Bone marrow (tissue), 2 donors: ENCODE measurements around the gene CNR2.
"Not testable (repeated sequence)": the region's sequence is repeated elsewhere in the genome, so short reads cannot be mapped to it uniquely, and the experiment has no call there.

Experiments
- DNase-seq, 2 donors: peaks; one replicate each; lab custom pipeline; 2025; lab: John Stamatoyannopoulos, UW

Gene CNR2

DNA sequence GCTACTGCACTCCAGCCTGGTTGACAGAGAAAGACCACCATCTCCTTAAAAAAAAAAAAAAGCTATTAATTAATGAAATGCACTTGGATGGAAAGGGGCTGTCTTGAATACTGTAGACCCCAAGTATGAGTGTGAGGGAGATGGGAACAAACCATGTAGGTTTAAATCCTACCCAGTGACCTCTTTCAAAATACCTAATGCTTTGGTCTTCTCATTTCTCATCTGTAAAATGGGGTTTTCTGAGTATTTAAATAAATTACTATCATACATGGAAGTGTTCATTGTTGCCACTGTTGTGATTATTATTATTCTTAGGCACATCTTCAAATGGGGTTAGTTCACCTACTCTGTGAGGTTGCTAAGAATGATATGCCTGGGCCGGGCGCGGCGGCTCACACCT, 27.9 kb downstream of the CNR2 start:
- no peak for DNase-seq

DNA sequence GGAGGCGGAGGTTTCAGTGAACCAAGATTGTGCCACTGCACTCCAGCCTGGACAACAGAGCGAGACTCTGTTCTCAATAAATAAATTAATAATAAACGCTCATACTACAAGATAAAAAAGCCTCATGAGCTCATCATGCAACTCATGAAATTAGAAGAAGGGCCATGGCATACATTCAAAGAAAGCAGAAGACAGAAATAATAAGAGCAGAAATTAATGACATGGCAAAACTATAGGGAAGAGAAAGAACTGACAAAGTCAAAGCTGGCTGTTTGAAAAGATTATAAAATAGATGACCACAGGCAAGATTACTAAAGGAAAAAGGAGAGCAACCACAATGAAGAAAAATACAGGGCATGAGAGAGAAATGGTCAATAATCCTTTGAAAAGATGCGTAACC, 30.4 kb downstream of the CNR2 start:
- no peak for DNase-seq

DNA sequence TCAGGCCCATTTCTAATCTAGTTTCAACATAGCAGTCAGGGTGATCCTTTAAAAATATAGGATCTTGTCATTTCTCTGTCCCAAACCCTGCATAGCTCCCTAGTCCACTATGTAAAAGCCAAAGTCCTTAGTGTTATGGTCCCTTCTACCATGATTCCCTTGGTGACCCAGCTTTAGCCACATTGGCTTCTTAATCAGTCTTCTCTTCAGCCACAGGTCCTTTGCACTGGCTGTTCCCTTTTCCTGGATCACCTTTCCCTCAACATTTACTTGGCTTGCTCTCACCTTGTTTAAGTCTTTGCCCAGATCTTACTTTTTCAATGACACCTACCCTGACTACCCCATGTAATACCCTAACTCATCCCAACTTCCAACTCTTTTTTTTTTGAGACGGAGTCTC, 33.4 kb downstream of the CNR2 start:
- no peak for DNase-seq

DNA sequence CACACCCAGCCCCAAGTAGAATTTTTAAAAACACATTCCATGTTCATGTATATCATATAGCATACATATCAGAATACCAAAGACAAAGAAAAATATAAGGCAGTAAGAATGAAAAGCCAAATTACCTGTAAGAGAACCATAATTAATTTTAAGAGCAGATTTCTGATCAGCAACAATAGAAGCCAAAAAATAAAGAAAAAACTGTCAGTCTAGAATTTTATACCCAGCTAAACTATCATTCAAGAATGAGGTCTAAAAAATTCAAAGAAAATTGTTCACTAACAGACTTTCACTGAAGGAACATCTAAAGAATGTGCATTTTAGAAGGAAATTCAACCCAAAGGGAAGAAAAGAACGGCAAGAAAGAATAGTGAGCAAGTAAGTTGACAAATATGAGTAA, 34.5 kb downstream of the CNR2 start:
- DNase-seq: no peak

DNA sequence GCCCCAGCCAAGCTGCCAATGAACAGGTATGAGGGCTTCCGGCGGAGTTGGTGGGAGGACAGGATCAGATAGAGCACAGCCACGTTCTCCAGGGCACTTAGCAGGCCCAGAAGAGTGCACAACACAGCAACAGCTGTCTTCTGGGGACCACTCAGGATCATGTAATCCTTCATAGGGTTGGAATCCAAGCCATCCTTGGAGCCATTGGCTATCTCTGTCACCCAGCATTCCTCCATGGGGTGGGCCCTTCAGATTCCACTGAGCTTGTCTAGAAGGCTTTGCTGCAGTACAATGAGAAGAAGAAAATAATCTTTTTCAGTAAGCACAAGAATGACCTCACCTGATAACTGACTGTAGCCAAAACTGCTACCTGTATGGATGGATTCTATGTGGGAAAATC, 37.8 kb downstream of the CNR2 start:
- DNase-seq: no peak

DNA sequence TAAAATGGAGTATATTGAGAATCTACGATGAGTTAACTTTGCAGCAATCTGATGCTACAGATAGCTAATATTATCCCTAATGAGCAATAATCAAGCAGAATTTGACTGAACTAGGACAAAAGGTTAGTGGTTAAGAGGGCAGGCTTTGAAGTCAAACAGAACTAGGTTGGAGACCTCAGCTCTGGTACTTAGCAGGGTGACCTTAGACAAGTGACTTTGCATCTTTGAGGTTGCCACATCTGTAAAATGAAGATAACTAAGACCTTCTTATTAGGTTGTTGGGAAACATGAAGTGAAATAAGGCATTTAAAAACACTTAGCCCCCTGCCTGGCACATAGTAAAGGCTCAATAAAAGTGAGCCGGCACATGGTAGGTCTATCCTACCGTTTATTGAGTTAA, 40.7 kb downstream of the CNR2 start:
- no peak for DNase-seq

DNA sequence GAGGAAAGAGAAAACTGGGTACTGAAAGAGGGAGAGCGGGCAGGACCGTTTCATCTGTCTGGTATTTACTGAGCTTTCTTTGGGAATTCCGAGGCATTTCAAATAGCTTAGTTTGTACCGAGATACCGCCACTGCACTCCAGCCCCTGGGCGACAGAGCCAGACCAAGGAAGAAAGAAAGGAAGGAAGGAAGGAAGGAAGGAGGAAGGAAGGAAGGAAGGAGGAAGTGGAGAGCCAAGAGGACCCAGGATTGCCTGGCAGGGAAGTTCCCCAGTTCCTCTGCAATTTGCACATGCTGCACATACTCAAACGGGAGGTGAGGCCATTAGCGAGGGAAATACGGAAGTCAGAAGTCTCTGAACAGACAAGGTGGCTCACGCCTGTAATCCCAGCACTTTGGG, 44.1 kb downstream of the CNR2 start:
- no peak for DNase-seq

DNA sequence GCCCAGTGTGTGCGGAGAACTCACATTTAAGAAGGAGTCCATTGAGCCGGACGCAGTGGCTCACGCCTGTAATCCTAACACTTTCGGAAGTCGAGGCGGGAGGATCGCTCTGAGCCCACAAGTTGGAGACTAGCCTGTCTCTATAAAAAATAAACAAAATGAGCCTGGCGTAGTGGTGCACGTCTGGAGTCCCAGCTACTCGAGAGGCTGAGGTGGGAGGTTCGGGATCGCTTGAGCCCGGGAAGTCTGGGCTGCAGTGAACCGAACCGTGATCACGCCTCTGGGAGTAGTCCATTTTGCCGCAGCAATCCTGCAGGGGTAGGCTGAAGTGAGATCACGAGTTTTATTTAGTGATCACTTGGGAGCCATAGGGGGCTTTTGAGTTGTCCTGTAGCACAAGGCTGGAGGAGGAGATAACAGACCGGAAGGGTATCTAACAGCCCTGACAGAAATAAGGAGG, 44.6 kb downstream of the CNR2 start:
- no peak for DNase-seq

DNA sequence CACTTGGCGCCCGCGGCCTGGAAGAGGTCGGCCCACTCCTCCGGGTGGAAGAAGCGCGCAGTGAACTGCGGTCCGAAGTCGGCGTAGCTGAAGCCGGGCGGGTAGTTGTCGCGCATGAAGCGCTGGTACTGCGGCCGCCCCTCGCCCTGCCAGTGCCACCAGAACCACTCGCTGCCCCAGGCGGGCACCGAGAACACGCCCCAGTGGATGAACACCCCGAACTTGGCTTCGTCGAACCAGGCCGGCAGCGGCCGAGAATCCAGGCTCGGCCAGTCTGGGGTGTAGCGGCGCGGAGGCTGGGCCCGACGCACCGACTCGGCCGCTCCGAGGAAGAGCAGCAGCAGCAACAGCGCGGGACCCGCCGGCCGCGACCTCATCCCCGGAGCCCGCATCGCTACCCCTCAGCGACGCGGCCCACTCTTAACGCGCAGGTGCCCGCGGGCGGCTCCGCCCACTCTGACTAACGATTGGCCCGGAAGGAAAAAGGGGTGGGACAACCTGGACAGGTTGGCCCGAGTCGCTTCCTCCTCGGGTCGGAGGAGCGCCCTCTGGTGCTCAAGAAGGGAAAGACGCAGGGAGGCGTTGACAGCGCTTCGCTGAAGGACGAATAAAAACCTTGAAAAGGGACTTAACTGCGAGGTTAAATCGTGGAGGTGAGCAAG, 45.1 kb downstream of the CNR2 start, which contains the start of gene FUCA1:
Gene FUCA1 (minus strand): TSS at position 396 of the 662 bp plus-strand sequence. CDS start 4 bp downstream, at position 392.
- DNase-seq: peak; percentile 55 to 87

DNA sequence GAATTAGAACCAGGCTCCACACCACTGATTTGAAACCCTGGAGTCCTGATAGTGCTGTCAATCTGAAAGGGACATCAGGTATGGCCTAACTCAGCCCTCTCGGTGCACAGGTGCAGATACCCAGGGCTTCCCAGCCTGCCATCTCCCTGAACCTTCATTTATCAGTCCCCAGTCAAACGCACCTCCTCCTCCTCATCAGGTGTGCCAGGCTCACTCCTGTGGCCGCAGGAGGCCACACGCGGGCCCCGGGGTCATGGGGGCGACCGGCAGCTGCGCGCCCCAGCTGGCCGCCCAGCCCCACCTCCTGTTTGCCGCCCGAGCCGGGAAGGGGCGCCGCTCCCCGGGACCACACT, 45.6 kb downstream of the CNR2 start:
- DNase-seq: no peak

DNA sequence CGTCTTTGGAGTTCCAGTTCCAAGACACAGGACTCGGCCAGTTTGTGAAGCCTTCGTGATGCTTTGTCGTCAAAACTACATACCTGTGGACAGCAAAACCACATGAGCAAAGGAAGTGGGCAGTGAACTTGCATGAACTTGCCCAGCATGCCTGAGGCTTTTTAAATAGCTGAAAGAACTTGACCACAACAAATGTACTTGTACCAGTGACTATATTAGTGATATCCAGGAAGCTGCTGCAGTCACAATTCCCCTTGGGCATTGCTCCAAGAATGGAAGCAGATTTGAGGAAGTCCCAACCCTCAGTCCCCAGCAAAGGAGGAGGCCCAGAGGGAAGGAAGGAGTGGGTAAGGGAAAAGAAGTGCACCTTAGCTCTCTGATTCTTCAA, 47.6 kb downstream of the CNR2 start:
- DNase-seq: no peak

DNA sequence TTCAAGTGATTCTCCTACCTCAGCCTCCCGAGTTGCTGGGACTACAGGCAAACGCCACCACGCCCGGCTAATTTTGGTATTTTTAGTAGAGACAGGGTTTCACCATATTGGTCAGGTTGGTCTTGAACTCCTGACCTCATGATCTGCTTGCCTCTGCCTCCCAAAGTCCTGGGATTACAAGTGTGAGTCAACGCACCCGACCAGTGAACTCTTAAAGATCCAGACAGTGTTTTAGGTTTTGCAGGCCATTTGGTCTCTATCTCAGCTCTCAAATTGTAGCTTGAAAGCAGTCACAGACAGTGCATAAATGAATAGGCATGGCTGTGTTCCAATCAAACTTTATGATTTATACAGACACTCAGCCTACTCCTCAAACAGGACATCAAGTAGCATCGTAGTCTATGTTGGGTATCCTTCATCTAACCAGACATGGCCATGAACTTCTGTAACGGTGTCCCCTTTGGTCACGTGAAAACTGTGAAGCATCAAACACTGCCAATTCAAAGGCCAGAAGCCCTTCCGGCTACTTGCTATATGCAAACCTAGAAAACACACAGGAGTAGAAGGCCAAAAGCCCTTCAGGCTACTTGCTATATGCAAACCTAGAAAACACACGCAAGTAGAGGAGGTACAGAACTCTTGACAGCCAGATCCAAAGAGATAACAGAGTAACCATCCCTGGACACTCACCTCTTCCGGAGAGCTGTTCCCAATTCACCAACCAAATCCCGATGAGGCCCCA, 48.2 kb downstream of the CNR2 start:
- DNase-seq: no peak

DNA sequence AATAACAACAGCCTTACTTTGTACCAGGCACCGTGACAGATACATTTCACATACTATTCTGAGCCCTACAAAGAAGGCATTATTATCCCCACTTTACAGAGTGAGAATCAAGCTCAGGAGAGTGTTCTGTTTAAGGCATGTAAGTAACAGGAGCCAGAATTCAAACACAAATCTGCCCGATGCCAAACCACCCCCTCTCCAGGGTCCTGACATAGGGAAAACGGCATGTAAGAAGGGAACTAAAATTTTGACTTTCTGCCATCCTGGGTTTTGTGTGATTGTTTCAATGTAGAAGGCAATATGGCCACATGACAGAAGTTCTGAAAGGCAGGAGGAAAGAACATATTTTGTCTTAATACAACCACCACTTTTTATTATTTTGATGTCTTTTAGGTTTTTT, 50.5 kb downstream of the CNR2 start:
- no peak for DNase-seq

DNA sequence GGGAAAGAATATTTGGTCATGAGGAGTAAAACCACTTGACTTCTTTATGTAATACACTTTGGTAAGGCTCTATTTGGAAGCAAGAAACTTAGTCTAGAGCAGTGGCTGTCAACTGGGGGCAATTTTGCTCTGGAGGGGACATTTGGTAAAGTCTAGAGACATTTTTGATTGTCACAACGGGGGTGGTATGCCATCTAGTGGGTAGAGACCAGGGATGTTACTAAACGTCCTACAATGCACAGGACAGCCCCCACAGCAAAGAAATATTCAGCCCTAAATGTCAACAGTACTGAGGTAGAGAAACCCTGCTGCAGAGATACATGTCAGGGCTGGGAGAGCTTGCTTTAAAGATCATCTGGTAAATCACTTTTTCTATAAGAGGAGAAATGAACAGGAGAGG, 58.6 kb downstream of the CNR2 start:
- DNase-seq: no peak

DNA sequence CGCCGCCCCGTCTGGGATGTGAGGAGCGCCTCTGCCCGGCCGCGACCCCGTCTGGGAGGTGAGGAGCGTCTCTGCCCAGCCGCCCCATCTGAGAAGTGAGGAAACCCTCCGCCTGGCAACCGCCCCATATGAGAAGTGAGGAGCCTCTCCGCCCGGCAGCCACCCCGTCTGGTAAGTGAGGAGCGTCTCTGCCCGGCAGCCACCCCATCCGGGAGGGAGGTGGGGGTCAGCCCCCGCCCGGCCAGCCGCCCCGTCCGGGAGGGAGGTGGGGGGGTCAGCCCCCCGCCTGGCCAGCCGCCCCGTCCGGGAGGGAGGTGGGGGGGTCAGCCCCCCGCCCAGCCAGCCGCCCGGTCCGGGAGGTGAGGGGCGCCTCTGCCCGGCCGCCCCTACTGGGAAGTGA, 60.0 kb downstream of the CNR2 start:
- not testable (repeated sequence) for DNase-seq

DNA sequence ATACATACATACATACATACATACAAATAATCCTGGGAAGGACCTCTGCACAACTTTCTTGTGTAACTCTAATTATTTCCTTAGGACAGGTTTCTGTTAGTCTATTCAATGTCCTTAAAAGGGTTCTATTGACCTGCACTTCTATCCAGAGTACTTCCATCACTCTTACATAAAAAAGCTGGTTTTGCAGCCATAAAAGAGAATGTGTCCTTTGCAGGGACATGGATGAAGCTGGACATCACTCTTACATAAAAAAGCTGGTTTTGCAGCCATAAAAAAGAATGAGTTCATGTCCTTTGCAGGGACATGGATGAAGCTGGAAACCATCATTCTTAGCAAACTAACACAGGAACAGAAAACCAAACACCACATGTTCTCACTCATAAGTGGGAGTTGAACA, 61.8 kb downstream of the CNR2 start:
- not testable (repeated sequence) for DNase-seq

DNA sequence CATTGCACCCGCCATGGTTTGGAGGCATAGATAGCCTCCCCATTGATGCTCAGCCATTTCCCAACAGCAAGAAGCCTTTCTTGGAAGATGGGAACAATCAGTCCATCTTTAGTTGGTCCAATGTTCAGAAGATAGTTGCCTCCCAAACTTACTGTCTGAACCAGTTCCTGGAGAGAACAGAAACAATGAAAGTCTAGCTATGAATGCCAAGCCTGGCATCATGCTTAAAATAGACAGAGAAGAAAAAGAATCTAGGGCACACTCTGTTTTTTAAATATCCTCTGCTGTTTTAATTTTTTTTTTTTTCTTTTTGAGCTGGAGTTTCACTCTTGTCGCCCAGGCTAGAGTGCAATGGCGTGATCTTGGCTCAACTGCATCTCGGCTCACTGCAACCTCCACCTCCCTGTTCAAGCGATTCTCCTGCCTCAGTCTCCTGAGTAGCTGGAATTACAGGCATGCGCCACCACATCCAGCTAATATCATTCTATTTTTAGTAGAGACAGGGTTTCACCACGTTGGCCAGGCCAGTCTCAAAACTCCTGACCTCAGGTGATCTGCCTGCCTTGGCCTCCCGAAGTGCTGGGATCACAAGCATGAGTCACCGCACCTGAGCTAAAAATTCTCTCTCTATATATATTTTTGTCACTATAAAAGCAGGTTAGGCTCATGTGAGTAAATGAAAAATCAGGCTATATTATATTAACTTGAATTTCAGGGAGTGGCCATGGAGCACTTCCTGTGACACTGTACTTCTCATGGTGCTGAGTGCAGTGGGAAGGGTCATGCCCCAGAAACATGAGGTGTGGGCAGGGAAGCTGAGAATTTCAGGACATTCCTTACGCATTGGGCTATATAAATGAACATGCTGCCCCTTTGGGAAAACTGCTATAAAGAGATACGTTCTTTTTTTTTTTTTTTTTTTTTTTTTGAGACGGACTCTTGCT, 64.2 kb downstream of the CNR2 start:
- no peak for DNase-seq

DNA sequence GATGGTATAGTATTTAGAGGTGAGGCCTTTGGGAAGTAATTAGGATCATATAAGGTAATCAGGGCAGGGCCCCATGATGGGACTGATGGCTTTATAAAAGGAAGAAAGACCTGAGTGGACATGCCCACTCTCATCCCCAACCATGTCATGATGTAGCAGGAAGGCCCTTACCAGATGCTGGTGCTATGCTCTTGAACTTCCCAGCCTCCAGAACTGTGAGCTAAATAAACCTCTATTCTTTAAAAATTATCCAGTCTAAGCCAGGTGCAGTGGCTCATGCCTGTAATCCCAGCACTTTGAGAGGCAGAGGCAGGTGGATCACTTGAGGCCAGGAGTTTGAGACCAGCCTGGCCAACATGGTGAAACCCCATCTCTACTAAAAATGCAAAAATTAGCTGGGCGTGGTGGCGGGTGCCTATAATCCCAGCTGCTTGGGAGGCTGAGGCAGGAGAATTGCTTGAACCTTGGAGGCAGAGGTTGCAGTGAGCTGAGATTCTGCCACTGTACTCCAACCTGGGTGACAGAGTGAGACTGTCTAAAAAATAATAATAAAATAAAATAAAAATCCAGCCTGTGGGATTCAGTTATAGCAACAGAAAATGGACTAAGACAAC, 65.6 kb downstream of the CNR2 start:
- DNase-seq: not testable (repeated sequence)

DNA sequence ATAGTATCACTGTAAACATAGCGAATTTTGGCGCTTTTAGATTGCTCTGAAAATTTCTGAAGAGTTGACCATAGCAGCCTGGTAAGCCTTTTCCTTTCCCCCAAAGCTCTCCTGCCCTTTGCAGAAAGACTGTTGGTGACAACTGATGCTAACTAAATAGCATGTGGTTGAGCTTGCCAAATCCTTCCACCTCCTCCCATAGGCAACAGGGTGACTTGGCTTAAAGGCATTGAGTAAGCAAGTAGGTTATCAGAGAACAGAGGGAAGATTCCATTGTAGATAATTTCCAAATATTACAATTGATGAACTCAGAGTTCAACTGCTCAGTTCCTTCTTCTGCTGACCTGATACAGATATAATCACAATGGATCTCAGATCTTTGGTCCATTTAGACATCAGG, 68.0 kb downstream of the CNR2 start:
- no peak for DNase-seq

DNA sequence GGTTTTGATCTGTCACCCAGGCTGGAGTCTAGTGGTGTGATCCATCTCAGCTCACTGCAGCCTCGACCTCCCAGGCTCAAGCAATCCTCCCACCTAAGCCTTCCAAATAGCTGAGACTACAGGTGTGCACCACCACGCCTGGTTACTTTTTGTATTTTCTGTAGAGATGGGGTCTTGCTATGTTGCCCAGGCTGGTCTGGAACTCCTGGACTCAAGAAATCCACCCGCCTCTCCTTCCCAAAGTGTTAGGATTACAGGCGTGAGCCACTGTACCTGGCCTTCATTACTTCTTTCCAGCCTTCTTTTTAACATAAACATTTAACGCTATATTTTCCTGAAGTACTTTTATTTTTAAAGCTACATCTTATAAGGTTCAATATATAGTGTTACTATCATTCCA, 69.5 kb downstream of the CNR2 start:
- no peak for DNase-seq

DNA sequence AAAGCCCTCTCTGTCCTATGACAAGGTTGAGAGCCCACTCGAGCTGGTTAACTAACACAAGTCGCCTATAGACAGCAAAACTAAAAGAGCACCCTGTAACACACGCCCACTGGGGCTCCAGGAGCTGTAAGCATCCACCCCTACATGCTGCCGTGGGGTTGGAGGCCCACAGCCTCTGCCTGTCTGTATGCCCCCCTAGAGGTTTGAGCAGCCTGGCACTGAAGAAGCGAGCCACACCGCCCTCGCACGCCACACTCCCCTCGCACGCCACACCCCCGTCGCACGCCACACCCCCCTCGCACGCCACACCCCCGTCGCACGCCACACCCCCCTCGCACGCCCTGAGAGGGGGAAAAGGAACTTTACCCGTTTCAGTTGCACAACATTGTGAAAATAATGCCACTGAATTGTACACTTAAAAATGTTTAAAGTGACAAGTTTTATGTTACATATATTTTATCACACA, 74.7 kb downstream of the CNR2 start:
- peak; percentile 60 for DNase-seq

DNA sequence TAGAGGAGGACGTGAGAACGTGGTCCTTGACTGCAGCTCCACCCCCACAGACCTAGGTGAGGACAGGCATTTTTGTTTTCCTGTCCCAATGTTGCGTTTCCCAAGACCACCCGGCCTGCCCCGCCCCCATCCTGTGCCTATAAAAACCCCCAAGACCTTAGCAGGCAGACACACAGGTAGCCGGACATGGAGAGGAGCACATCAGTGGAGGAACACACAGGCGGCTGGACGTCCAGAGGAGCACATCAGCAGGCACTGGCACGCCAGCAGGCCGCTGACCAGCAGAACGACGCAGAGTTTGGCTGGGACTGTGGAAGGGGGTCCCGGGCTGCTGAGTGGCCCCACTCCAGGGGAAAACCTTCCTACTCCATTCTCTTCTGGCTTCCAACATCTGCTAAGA, 75.3 kb downstream of the CNR2 start:
- no peak for DNase-seq
